SH-SY5Y (cell line): ENCODE data around the gene CPLANE2.

ENCODE experiments used
- GATA2 ChIP-seq: IDR thresholded peaks from 2 replicates; pipeline ENCODE4 v1.6.1; 2011; ENCODE audit warnings: mild to moderate bottlenecking, low read depth, low read length
- GATA3 ChIP-seq: IDR thresholded peaks from 2 replicates; pipeline ENCODE4 v1.6.1; 2011; ENCODE audit warnings: low read depth, mild to moderate bottlenecking, low read length, moderate library complexity

DNA sequence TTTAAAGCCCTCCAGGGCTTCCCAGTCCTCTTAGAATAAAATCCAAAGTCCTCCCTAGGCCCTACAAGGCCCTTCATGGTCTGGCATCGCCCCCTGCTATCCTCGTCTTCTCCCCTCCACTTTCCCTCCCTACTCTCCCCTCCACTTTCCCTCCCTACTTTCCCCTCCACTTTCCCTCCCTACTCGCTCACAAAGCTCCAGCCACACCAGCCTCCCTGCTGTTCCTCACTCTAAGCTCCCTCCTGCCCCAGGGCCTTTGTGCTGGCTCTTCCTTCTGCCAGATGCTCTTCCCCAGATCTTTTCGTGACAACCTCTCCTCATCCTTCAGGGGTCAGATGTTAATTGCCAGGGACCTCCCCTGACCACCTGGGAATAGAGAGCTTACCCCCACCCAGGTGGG, 37.3 kb downstream of the CPLANE2 start:
- no peak for TF ChIP-seq GATA2
- TF ChIP-seq GATA3, result no peak
